Choroid plexus epithelial cell (primary cell): ENCODE data around the gene KCMF1.
A peak's percentile ranks its signal among the peaks of the same experiment; 100 is the strongest.

Source experiments
- DNase-seq: peaks from one replicate; pipeline ENCODE4 v3.0.0-alpha.2; 2010; ENCODE audit warnings: low read depth
- H3K4me3 ChIP-seq: 2 replicates; pipeline ENCODE4 v1.5.1; 2011; ENCODE audit warnings: low read depth, mild to moderate bottlenecking, control low read depth, low read length, moderate library complexity
- TF ChIP-seq, protein P1 (sequence below): conservative IDR thresholded peaks from 2 replicates; pipeline ENCODE4 v1.5.1; 2011; ENCODE audit warnings: low read depth, mild to moderate bottlenecking, control low read depth, inconsistent platforms, low read length, moderate library complexity

KCMF1 gene

DNA sequence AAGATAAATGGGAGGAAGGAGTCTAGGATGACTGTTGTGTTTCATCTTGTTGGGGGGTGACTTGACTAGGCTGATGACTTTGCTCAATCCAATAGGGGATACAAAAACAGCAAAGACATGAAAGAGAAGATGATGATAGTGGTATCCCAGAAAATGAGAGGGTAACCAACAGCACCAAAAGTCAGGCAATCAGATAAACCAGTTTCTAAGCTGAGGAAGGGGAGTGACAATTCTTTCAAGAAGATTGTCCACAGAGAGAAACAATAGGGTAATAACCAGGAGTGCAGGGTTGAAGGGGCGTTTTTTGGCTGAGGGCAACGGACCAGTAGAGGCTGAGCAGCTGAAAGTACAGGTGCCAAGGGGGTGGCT, 7.7 kb upstream of the KCMF1 start:
- TF ChIP-seq, protein P1, sequence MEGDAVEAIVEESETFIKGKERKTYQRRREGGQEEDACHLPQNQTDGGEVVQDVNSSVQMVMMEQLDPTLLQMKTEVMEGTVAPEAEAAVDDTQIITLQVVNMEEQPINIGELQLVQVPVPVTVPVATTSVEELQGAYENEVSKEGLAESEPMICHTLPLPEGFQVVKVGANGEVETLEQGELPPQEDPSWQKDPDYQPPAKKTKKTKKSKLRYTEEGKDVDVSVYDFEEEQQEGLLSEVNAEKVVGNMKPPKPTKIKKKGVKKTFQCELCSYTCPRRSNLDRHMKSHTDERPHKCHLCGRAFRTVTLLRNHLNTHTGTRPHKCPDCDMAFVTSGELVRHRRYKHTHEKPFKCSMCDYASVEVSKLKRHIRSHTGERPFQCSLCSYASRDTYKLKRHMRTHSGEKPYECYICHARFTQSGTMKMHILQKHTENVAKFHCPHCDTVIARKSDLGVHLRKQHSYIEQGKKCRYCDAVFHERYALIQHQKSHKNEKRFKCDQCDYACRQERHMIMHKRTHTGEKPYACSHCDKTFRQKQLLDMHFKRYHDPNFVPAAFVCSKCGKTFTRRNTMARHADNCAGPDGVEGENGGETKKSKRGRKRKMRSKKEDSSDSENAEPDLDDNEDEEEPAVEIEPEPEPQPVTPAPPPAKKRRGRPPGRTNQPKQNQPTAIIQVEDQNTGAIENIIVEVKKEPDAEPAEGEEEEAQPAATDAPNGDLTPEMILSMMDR = no peak
- no peak for DNase-seq

DNA sequence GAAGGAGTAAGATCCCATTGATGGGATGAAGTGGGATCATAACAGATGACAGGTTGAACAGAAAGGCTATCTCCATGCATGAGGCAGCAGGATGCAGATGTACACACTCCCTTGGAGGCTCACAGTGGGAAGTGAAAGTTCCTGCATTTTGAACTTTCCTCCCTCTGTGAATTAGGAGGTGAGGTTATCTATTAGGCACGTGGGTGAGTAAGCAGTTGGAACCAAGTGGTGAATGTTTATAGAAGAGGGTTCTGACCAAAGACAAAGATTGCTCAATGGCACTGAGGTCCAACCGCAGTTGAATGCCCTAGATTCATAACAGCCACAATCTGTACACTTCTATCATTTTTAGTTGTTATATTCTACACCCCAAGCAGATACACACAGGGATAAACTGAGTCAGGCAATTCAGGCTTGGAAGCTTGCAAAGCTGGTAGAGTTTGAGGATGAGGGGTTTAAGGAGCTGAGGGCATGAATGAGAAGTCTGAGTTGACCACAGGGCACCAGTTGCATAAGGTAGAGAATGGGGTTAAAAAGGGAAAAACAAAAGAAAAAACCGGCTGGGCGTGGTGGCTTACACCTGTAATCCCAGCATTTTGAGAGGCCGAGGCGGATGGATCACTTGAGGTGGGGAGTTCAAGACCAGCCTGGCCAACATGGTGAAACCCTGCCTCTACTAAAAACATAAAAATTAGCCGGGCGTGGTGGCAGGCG, 7.1 kb upstream of the KCMF1 start:
- H3K4me3 ChIP-seq = no peak overlapping the region
- DNase-seq = peak; percentile 93
- TF ChIP-seq, protein P1 = no peak

More for the DNA sequence above, 7.7 kb upstream of the KCMF1 start:
- H3K4me3 ChIP-seq = no peak overlapping the region

DNA sequence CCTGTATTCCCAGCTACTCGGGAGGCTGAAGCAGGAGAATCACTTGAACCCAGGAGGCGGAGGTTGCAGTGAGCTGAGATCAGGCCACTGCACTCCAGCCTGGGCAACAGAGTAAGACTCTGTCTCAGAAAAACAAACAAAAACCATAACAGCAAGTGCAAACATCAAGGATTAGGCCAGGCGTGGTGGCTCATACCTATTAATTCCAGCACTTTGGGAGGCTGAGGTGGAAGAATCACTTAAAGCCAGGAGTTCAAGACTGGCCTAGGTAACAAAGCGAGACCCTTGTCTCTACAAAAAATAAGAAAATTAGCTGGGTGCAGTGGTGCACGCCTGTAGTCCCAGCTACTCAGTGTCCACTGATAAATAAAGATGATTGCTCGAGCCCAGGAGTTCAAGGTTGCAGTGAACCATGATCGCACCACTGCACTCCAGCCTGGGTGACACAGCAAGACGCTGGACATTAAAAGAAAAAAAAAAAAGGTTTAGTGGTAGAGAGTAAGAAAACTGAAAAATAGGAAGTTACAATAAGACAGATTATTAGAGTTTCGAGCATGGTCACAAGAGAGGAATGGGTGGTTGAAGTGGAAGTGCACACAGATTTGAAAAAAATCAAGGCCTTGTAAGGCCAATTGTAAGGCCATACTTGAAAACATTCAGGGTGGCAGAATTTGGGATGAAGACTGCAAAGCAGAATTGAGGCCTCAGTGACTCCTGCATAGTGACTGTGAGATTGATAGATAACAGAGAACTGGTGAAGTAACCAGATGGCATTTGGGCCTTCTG, 6.4 kb upstream of the KCMF1 start:
- no peak for DNase-seq
- TF ChIP-seq, protein P1 = no peak
- no peak overlapping the region for H3K4me3 ChIP-seq

DNA sequence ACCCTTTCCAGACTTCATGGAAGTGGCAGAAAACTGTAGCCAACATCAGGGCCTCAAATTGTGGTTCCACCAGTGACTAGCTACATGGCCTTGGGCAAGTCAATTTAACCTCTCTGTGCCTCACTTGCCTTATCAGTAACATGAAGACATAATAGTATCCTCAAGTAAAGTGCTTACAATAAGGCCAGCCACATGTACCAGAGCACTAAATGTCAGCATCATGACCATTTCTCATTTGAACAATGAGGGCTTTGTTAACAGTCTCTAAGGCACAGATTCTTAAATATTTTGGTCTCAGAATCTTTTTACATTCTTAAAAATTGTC, 5.8 kb upstream of the KCMF1 start:
- no peak overlapping the region for H3K4me3 ChIP-seq
- TF ChIP-seq, protein P1 = no peak
- no peak for DNase-seq

DNA sequence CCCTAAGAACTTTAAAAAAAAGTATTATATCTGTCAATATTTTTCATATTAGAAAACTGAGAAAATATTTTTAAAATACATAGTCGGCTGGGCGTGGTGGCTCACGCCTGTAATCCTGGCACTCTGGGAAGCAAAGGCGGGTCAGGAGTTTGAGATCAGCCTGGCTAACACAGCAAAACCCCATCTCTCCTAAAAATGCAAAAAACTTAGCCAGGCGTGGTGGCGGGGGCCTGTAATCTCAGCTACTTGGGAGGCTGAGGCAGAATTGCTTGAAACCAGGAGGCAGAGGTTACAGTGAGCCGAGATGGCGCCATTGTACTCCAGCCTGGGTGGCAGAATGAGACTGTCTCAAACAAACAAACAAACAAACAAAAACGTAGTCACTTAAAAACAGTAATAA, 5.1 kb upstream of the KCMF1 start:
- no peak overlapping the region for H3K4me3 ChIP-seq
- no peak for DNase-seq
- TF ChIP-seq, protein P1 = no peak

DNA sequence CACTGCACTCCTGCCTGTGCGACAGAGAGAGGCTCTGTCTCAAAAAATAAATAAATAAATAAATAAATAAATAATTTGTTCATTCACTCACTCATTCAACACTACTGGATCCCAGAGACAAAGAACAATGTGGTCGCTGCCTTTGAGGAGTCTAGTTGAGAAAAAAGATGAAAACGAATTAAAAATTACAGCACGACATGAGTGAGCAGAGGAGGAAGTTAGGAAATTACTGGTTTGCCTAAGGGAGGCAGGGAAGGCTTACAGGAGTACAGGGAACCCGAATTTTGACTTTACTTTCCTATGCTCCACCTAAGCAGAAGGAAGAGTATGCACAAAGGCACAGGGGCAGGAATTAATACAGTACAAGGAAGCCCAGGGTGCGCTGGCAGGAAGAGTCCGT, 4.2 kb upstream of the KCMF1 start:
- TF ChIP-seq, protein P1 = no peak

More for the DNA sequence above, 4.2 kb upstream of the KCMF1 start:
- DNase-seq = no peak
- H3K4me3 ChIP-seq = no peak overlapping the region
